Mammary epithelial cell (primary cell): Measurements from ENCODE around the gene COX8A.

Source experiments
- CTCF ChIP-seq, 2 donors: IDR thresholded peaks in 1 of 2; conservative IDR thresholded peaks in 1 of 2; 2 replicates each; pipeline ENCODE4 v1.5.1; 2011 to 2012; ENCODE audit warnings: inconsistent platforms in 2 of 2, low read length in 2 of 2, mild to moderate bottlenecking in 2 of 2, control low read depth in 1 of 2, low read depth in 1 of 2; ENCODE audit not compliant: insufficient read depth in 1 of 2; ENCODE audit errors: extremely low read depth in 1 of 2
- EZH2 ChIP-seq: IDR thresholded peaks from 2 replicates; pipeline ENCODE4 v1.6.1; 2012; ENCODE audit warnings: low read length, inconsistent platforms, borderline replicate concordance

- TF ChIP-seq CTCF (conservative IDR thresholded peaks at IDR 0.05 in 1 of 2, IDR thresholded peaks at IDR 0.05 in 1 of 2; ENCODE audit: extremely low read depth in 1 of 2, insufficient read depth in 1 of 2, low read depth in 1 of 2, low read length in 2 of 2) (no peak), EZH2 (no peak)
These were observed 12.6 kb downstream of the COX8A start for GRCh38 chr11:63986932-63987513.
